ENCODE measurements around the gene YIPF3.

Gene YIPF3

DNA sequence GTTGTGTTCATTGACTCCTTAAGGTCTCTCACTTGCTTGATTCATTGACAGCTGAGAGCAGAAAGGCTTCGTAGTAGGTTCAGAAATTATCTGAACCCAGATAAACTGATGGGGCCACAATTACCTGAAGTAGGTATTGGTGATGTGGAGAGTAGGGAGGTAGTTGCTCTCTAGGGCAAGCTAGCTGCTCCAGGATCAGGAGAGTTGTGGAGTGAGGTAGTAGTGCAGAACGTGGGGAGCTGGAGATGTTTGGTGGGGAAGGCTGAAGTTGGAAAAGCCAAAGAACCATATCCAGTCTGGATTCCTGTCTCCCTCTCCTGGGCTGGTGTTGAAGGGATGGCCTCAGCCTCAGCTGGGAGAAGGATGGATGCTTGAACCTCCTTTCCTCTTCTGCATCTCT is 23.5 kb downstream of the YIPF3 start:
- TF ChIP-seq GABPA (IDR thresholded peaks at IDR 0.05; ENCODE audit: low read depth) (no peak), POLR2AphosphoS5 (IDR thresholded peaks at IDR 0.05; ENCODE audit: low read depth) (no peak)
- DNase-seq (ENCODE audit: low read depth in 1 of 2, low spot score in 1 of 2) = no peak
- no peak overlapping the region for H3K4me3 ChIP-seq (replicated peaks; ENCODE audit: insufficient read depth, low read length)
- H3K27me3 ChIP-seq (ENCODE audit: insufficient read depth, poor library complexity, severe bottlenecking) = no peaks in the 10 kb centered on the region
- H3K27ac ChIP-seq (replicated peaks) = no peak overlapping the region

DNA sequence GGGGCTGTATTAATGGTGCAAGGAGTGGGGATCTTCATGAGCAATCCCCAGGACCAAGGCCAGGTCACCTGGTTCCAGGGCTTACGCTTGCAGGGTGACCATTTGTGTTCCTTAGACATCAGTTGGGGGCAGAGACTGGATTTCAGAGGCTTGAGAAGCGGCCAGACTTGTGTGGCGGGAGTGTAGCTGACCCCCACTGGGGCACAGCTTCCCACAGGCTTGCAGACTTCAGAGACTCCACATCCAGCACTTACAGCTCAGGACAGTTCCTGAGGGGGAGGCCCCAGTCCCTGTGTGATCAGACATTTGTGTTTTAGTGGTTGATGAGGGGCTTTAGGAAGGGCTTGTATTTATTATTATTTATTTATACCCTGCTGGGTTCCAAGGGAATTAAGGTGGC is 24.1 kb downstream of the YIPF3 start:
- DNase-seq (ENCODE audit: low read depth in 1 of 2, low spot score in 1 of 2) = no peak
- TF ChIP-seq, protein P1, sequence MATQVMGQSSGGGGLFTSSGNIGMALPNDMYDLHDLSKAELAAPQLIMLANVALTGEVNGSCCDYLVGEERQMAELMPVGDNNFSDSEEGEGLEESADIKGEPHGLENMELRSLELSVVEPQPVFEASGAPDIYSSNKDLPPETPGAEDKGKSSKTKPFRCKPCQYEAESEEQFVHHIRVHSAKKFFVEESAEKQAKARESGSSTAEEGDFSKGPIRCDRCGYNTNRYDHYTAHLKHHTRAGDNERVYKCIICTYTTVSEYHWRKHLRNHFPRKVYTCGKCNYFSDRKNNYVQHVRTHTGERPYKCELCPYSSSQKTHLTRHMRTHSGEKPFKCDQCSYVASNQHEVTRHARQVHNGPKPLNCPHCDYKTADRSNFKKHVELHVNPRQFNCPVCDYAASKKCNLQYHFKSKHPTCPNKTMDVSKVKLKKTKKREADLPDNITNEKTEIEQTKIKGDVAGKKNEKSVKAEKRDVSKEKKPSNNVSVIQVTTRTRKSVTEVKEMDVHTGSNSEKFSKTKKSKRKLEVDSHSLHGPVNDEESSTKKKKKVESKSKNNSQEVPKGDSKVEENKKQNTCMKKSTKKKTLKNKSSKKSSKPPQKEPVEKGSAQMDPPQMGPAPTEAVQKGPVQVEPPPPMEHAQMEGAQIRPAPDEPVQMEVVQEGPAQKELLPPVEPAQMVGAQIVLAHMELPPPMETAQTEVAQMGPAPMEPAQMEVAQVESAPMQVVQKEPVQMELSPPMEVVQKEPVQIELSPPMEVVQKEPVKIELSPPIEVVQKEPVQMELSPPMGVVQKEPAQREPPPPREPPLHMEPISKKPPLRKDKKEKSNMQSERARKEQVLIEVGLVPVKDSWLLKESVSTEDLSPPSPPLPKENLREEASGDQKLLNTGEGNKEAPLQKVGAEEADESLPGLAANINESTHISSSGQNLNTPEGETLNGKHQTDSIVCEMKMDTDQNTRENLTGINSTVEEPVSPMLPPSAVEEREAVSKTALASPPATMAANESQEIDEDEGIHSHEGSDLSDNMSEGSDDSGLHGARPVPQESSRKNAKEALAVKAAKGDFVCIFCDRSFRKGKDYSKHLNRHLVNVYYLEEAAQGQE (IDR thresholded peaks at IDR 0.05; ENCODE audit: insufficient replicate concordance, low read depth) = no peak
- TF ChIP-seq POLR2AphosphoS5 (IDR thresholded peaks at IDR 0.05; ENCODE audit: low read depth) (no peak), GABPA (IDR thresholded peaks at IDR 0.05; ENCODE audit: low read depth) (no peak), SPI1 (IDR thresholded peaks at IDR 0.05; ENCODE audit: borderline replicate concordance, low read depth) (no peak)
- TF ChIP-seq, protein P2, sequence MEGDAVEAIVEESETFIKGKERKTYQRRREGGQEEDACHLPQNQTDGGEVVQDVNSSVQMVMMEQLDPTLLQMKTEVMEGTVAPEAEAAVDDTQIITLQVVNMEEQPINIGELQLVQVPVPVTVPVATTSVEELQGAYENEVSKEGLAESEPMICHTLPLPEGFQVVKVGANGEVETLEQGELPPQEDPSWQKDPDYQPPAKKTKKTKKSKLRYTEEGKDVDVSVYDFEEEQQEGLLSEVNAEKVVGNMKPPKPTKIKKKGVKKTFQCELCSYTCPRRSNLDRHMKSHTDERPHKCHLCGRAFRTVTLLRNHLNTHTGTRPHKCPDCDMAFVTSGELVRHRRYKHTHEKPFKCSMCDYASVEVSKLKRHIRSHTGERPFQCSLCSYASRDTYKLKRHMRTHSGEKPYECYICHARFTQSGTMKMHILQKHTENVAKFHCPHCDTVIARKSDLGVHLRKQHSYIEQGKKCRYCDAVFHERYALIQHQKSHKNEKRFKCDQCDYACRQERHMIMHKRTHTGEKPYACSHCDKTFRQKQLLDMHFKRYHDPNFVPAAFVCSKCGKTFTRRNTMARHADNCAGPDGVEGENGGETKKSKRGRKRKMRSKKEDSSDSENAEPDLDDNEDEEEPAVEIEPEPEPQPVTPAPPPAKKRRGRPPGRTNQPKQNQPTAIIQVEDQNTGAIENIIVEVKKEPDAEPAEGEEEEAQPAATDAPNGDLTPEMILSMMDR (IDR thresholded peaks at IDR 0.05; ENCODE audit: insufficient read depth, low read length) = no peak
- Histone ChIP-seq H3K27me3 (ENCODE audit: insufficient read depth, poor library complexity, severe bottlenecking) (no peaks in the 10 kb centered on the region), H3K27ac (replicated peaks) (no peak overlapping the region), H3K4me3 (replicated peaks; ENCODE audit: insufficient read depth, low read length) (no peak overlapping the region)

DNA sequence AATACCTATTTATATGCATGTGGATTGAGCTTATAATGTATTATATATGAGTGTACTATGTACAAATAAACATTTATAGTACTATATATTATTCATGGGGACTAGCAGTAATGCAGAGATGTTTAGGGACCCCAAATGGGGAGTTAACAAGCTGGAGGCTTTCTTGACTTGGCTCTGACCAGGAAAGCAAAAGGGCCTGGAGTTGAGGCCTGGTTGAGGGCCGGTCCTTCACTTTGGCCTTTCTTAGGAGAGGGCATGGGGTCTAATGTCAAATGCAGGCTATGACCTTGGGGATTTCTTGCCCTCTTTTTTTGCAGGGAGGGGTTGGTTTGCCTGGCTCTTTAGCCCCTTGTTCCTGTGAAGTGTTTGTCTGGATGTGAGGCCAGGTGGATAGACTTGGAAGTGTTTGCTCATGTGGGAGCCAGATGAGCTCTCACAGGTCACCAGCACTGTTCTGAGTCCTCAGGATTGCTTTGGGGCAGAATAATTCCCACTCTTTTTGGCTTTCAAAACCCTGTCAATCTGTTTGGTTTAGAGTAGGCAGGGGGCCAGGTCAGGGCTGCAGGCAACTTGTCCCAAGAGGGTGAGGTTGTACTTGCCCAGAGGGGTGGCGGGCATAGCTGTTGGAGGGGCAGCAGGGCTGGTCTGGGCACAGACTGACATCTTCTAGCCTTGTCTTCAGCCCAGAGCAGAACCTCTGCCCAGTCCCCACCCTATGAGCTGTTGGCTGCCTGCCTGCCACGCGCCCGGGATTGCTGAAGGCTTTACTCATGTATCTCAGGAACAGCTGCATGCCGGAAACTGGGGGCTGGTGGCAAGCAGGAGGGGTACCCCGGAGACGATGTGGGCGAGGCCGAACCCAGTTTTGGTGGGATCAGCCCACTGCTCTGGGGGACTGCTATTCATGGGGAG is 24.7 kb downstream of the YIPF3 start:
- DNase-seq (ENCODE audit: low read depth in 1 of 2, low spot score in 1 of 2) = no peak
- no peaks in the 10 kb centered on the region for H3K27me3 ChIP-seq (ENCODE audit: insufficient read depth, poor library complexity, severe bottlenecking)
- no peak overlapping the region for H3K4me3 ChIP-seq (replicated peaks; ENCODE audit: insufficient read depth, low read length)
- TF ChIP-seq SPI1 (IDR thresholded peaks at IDR 0.05; ENCODE audit: borderline replicate concordance, low read depth) = no peak
- TF ChIP-seq GABPA (IDR thresholded peaks at IDR 0.05; ENCODE audit: low read depth) = no peak
- TF ChIP-seq, protein P1 (IDR thresholded peaks at IDR 0.05; ENCODE audit: insufficient replicate concordance, low read depth) = no peak
- TF ChIP-seq POLR2AphosphoS5 (IDR thresholded peaks at IDR 0.05; ENCODE audit: low read depth) = no peak
- TF ChIP-seq, protein P2 (IDR thresholded peaks at IDR 0.05; ENCODE audit: insufficient read depth, low read length) = no peak
- no peak overlapping the region for H3K27ac ChIP-seq (replicated peaks)

DNA sequence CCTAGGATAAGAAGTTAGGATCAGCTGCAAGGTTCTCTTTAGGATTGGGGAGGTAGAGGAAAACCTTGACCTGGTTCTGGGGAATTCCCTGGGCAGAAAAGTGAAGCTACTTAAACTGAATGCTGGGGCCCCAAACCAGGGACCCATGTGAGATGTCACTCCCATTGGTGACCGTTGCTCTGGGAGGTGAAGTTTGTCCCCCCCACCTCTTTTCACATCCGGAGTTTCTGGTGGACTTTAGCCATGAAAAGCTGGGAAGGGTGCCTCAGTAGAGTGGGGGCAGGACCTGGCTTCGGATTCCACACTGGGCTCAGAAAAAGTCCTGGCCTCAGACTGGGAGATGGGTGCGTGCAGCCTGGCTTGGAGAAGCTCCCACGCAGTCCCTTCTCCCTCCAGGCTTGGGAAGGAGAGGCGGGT is 26.2 kb downstream of the YIPF3 start:
- Histone ChIP-seq H3K4me3 (replicated peaks; ENCODE audit: insufficient read depth, low read length) (no peak overlapping the region), H3K27ac (replicated peaks) (no peak overlapping the region), H3K27me3 (ENCODE audit: insufficient read depth, poor library complexity, severe bottlenecking) (no peaks in the 10 kb centered on the region)
- DNase-seq (ENCODE audit: low read depth in 1 of 2, low spot score in 1 of 2) = no peak
- TF ChIP-seq, protein P1 (IDR thresholded peaks at IDR 0.05; ENCODE audit: insufficient replicate concordance, low read depth) = no peak
- no peak for TF ChIP-seq SPI1 (IDR thresholded peaks at IDR 0.05; ENCODE audit: borderline replicate concordance, low read depth)
- TF ChIP-seq GABPA (IDR thresholded peaks at IDR 0.05; ENCODE audit: low read depth) = no peak
- TF ChIP-seq POLR2AphosphoS5 (IDR thresholded peaks at IDR 0.05; ENCODE audit: low read depth) = no peak
- TF ChIP-seq, protein P2 (IDR thresholded peaks at IDR 0.05; ENCODE audit: insufficient read depth, low read length) = no peak

All from HL-60 (cell line).